Neural cell (in vitro differentiated cells): ENCODE measurements around the gene ZMYM5.

Experiments used
- CTCF ChIP-seq: fragments of 450-650 bp; IDR thresholded peaks from 2 replicates; pipeline ENCODE4 v1.5.1; 2014; ENCODE audit warnings: antibody characterized with exemption, mild to moderate bottlenecking, moderate library complexity; ENCODE audit not compliant: poor library complexity, severe bottlenecking
- POLR2AphosphoS5 ChIP-seq: IDR thresholded peaks from 2 replicates; pipeline ENCODE4 v1.6.1; 2012
- TAF1 ChIP-seq: IDR thresholded peaks from 2 replicates; pipeline ENCODE4 v1.6.1; 2012; ENCODE audit warnings: low read depth

GRCh38 chr13:19910336-19911072 lies 47.1 kb upstream of the ZMYM5 start:
- TF ChIP-seq CTCF (no peak), TAF1 (no peak), POLR2AphosphoS5 (no peak)
